Activated T-cell treated with anti-CD3 and anti-CD28 coated beads, Interleukin-2, amount 50 U/mL, for 1 hour (primary cell): Measurements from ENCODE around the gene ROR1.

ENCODE experiments used
- DNase-seq: peaks from one replicate; pipeline ENCODE4 v3.0.0-alpha.2; 2020

Gene ROR1

DNA sequence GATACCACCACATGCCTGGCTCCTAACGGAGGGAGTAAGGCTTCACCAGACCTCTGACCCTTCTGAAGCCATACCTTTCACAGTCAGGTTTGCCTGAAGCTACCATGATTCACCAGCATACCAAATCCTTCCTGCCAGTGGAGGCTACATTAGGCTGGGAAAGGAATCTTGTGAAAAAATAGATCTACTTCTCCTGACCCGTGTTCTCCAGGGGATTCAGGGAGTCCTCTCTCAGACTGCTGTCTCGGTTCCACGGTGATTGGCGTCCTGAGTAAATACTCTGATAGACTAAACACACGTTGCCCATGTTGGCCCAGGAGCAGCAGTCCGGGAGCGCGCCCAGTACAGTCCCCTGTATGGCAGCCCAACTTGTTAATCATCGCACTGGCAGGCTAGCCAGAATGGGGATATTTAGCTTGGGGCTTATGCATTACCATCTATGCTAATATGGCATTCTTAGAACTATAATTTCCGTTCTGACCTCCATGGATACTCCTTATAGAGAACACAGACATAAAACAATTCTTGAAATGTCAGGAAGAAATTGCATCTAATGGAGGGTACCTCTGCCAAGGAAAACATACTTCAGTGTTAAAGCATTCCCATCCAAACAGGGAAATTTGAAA is 173.2 kb downstream of the ROR1 start:
- DNase-seq = no peak

DNA sequence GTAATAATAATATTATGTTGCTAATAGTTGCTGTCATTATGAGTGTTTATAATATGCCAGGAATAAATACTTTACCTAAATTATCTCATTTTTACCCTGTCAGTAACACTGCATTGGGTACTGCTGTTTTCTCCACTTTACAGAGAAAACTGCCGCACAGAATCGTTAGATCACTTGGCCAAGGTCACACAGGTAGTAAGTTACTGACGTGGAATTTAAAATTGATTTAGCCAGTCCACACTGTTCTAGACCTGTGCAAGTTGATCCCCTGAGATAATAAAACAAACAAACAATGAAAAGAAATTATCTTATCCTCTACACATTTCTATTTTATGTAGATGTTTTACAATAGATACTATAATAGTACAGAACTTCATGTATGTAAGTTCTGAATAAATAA is 174.1 kb downstream of the ROR1 start:
- no peak for DNase-seq

DNA sequence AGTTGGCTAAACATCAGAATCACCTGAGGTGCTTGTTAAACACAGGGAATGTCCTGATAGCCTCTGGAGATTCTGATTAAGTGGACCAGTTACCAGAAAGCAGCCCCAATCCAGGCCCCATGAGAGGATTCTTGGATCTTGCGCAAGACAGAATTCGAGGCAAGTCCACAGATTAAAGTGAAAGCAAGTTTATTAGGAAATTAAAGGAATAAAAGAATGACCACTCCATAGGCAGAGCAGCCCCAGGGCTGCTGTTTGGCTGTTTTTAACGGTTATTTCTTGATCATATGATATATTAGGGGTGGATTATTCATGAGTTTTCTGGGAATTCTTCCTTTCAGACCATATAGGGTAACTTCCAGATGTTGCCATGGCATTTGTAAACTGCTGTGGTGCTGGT is 176.2 kb downstream of the ROR1 start:
- DNase-seq = no peak

DNA sequence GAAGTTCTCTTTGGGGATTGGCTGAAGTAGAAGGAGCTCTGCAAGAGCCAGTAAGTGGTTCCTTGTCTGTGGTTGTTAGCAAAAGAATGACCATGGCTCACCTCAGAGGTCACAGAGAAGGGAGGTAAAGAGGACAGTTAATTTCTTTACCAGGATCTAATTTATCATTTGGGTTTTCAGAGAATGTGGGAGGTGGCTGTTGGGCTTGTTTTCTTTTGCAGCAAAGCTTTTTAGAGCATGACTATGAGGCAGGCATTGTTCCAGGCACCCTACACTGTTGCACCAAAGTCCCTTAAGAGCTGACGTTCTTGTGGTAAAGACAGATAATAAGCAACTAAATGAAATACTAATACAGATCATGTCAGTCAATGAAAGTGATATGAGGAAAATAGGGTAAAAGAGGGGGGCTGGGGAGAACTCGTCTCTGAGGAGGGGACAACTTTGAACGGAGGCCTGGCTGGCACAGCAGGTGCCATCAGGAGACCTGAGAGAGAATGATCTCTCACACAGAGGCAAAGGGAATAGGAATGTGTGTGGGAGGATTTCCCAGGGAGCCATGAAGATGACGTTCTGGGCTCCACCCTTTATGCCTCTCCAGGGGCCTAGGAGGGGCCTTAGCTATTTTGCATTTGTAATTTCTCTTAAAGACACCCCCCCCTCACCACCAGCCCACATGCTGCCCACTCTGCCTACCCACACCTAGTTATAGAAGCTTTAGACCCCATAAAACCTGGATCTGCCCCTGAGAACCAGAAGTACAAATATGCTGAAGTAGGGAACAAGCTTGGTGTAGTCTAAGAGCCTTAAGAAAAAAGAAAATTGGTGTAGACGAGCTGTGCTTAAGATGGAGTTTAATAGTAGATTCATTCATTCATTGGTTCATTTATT is 177.5 kb downstream of the ROR1 start:
- DNase-seq = no peak

DNA sequence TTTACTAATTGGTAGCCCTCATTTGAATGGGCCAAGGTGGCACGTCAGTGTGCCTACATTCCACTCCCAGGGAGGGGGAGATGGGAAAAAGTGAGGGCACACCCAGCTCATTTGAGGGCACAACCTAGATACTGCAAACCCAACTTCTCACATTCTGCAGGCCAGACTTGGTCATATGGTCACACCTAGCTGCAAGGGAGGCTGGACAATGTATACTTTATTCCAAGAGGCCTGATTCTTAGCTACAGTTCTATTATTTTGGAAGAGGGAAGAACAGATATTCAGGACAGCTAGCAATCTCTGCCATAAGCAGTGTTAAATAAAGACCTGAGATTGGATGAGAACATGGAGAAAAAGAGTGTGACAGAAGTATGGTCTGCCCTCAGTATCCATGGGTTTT is 180.4 kb downstream of the ROR1 start:
- no peak for DNase-seq

DNA sequence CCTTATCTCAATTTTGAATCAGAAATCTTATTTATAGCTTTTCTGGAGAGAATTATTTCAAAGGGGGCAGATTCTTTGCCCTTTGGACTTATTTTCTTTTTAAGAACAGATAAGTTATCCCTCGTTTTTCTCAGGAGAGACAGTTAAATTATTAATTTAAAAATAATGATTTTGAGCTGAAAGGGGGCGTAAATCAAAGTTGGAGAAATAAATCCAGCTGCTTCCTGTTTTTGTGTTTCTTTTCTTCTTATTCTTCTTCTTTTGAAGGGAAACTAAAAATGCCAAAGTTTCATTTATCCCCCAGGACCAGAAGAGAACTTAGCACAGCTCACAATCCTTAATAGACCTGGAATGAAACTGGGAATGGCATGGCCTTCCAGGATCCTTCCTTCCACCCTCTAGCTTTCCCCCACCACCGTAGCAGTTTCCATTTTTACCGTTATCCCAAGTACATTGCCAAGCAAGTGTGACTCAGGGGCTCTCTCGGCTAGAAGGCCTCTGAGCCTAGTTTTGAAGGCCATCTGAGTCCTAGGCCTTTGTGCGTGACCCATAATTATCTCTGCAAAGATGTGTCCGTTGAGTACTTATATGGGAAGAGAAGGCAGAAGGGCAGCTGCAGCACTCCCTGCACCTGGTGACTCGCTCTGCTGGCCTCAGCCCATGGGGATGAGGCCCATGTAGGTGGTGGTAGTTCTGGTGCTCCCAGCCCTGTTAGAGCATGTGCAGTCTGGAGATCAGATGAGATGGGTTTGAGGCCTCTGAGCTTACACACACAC is 181.7 kb downstream of the ROR1 start:
- DNase-seq = no peak

DNA sequence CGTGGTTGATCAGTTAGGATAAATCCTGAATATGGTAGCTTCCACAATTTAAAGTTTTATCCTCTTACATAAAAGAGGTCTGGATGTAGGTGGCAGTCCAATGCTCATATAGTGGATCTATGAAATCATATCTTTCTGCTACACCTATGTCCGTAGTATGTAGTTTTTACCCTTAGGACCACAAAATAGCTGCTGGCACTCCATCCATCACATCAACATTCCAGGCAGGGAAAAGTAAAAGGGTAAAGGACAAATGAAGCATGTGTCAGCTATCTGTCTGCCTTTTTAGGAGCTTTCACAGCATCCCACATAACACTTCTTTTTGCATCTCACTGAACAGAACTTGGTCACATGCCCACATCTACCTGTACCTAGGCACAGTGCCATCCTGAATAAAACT is 184.7 kb downstream of the ROR1 start:
- no peak for DNase-seq

DNA sequence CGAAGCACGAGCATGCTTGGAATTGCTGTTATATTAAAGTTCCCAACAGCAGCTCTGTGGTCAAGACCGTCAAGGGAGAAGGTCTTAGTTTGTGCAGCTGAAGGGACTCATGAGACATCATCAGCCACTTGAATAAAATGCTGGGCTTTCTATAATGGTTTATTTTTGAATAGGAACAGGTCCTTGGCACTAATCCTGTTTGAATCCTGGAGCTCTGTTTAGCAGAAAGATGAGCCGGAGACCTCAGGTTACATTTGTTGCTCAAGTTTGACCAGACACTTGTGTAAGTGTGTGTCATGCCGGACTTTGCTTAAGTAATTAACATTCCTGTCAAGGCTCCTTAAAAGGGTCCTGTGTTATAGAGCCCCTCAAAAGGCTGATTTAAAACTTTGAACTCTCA is 186.5 kb downstream of the ROR1 start:
- no peak for DNase-seq

DNA sequence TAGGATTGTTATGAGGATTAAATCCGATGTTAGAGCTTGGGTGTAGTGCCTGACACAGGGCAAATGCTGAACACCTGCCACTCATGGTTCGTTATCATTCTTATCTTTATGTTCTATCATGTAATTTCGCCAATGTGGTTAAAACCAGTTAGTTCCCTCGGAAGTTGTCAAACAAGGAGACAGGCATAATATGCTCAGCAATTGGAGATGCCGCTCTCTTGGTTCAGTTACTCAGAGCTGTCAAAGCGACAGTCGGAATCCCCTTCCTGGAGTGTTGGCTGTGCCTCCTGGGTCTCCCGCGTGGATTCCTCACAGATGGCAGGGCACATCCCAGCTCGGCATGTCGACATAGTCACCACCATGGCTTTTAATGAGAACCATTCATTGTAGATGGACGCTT is 192.2 kb downstream of the ROR1 start:
- DNase-seq = no peak

DNA sequence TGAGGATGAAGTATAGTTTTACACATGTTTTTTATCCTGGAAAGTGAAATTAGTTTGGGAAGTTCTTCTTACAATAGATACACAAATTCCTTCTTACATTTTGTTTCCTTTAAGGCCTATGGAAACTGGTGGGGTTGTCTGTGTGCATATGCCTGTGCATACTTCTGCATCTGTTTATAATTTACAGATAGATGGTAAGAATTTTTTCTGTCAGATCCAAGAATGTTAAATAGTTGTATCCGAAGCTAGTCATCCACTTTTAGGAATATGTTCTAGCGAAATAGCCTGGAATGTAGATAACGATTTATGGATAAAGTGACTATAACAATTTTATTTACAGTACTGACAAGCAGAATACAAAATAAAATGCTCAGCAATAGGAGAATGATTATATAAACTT is 194.1 kb downstream of the ROR1 start:
- DNase-seq = no peak

DNA sequence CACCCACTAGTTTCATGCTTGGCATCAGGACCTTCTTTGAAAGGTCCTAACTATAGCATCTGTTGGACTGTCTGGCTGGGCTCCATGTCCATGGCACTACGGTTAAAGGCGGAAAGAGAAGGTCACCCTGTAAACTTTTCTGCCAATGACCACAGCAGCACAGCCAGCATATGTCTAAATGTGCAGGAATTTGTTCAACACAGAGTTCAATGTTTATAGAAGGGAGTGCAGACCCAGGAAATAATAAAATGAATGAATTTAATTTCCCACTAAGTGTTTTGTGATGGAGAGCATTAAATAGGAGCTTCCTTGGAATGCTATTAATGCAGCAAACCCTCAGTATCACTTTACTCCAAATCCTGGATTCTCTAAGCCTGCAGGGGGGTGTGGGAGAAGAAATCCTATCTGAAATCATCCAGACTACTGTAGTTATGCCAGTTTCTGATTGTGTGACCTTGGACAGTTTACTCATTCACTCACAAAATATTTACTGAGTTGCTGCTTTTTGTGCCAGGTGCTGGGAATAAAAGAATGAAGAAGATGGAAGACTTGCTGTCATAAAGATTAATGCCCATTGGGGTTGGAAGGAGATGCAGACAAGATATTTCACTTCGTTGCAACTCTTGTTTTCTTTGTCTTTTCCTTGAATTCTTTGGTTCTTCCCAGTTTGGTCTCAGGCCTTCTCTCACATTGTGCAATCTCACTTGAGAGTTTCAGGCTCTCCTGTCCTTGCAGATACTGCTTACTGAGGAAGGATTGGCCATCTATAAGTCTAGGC is 195.0 kb downstream of the ROR1 start:
- no peak for DNase-seq

DNA sequence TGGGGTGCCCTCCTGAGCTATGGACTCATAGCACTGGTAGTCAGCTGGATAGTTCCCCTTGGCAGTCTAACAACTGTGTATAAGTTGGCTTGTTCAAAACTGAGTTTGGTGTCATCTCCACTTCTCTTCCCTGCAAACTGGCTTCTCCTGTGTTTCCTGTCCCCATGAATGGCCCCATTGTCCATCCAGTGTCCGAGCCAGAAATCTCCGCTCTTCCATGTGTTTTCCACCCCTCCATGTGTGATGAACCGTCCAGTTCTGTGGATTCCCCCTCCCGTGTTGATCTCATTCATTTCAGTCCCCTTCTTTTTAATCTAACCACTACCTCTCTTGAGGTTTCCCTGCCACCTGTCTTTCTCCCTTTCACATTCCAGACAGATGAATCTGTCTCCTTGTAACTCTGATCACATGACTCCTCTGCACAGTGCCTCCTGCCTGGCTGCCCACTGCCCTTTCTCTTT is 195.7 kb downstream of the ROR1 start:
- no peak for DNase-seq

DNA sequence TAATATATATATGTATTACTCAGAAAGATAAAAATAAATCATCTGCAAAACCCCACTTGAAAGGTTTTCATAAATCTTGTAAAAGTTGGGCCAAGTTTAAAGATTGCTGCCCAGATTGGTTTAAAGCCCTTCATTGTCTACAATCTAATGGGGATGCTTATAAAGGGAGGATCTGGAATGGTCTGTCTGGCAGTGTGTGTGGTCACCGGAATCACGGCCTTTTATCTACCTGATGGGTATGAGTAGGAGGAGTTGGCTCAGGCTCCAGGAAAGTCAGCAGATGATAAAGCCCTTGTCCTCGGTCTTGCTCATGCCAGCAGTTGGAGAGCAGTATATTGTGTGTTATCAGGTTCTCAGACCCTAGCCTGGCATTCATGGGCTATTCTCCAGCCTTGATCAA is 197.7 kb downstream of the ROR1 start:
- DNase-seq = no peak

DNA sequence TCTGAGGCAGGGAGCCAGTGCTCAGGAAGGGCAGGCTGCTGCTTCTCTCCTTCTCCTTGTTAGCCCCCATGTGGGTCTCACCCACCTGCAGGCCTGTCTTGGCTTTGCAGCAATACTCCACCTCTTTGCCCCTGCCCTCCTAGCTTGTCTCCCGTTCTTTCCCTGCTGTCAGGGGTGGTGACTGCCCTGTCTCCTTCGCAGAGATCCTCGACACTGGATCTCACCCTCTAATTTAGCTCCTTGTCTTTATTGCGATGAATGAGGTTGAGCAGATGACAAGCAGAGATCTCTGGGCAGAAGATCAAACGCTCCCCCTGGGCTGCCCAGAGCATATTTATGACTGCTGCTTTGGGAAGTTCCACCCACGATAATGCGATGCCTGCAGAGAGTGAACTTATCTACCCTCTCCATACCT is 199.2 kb downstream of the ROR1 start:
- DNase-seq = no peak

DNA sequence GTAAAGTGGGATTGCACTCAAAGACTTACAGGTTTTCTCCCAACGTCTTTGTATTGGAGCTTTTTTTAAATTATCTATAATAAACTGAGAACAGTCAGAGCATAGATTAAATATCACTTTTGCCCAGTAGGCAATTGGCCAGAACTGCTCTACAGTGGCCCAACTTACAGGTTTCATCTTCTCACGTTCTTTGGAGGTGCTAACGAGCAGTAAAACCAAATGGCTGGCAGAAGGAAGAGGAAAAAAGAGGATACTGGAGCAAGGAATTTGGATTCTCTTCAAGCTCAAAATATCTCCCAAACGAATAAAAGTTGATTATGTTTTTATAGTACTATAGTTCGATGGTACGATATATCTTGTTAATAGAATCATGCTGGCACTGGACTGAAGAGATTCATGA is 201.1 kb downstream of the ROR1 start:
- no peak for DNase-seq

DNA sequence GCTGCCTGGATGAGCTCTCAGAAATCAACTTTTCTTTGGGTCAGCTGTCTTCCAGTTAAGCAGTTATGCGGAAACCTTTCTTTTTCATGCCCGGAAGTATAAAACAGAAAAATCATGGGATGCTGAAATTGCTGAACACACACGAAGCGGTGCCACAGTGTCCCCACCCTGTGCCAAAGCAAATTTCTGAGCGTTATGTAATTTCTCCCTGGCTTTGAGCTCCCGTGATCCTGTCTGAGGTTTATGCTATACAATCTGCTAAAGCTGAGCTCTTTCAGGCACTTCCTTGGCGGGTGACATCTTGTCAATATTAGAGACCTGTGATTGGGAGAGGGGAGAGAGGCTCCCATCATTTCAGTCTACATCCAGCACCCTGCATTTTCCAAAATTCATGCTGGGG is 201.7 kb downstream of the ROR1 start:
- DNase-seq = no peak

DNA sequence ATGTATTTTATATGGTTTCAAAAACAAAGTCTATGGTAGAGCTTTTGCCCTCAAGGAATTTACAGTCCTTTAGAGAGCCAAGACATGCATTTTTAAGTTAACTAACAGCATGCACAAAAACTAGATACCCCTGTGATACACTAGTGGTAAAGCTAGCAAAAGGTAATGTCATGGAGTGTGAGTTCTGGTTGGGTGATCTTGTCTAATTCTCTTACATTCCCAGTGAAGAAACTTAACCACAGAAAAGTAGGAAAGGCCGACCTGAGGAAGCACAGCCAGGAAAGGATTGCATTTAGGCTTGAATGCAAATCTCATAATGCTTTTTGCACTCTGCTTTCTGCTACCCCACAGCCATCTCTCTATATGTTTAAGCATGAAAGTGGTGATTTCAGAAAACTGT is 202.2 kb downstream of the ROR1 start:
- no peak for DNase-seq

DNA sequence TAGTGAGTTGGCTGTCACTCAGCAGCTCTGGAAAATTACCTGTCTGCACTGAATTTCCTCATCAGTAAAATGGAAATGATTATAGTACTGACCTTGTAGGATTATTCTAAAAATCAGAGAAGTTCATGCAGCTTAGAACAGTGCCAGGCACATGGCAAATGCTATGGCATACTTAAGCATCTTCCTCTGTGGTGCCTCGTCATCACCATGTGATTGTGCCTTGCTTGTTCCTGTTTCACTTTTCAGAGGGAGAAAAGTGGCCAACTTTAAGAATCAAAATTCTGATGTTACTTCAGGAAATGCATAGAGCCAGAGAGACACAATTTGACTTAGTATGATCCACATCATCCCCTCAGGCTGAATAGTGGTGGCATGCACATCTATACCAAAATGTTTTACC is 203.6 kb downstream of the ROR1 start:
- no peak for DNase-seq

DNA sequence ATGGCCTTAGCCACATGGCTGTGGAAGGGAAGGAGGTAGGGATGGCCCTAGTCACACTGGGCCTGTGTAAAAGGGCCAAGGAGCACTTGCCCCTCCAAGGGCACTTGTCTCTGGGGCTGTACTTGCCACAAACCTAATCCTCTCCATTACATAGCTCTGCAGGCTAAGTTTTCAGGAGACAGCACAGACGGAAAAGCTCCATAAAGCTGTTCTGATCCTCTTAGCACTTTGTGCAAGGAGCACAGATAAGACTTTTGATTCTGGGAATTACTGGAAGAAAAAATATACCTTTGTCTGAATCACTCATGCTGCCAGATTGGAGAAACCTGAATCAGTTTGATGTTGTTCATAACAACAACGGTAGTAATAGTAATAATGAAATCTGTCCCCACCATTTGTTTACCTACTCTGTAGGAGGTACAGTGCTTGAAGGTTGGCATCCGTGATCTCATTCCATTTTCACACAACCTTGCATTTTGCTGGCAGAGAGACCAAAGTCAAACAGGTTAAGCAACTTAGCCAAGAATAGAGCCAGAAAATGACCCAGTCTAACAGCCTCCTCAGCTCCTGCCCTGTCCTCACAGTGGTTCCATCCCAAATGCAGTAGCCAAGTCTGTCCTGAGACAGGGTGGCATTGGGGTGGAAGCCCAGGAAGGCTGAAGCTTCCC is 207.1 kb downstream of the ROR1 start:
- no peak for DNase-seq

DNA sequence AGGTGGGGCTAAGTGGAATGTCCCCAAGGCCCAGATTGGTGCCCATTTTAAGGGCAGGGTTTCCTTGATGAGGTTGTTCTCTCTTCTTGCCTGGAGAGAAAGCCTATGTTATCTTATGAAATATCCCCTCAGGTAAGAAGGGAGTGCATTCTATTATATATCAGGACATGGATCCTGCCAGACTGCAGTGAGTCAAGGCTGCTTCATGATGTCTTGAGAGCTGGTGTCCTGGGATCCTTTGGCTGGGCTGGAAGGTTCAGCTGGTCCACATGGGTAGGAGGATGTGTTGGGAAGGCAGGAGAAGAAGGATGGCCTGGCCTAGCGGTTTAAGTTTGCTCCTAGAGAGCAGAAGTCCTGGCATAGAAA is 207.6 kb downstream of the ROR1 start:
- DNase-seq = no peak

DNA sequence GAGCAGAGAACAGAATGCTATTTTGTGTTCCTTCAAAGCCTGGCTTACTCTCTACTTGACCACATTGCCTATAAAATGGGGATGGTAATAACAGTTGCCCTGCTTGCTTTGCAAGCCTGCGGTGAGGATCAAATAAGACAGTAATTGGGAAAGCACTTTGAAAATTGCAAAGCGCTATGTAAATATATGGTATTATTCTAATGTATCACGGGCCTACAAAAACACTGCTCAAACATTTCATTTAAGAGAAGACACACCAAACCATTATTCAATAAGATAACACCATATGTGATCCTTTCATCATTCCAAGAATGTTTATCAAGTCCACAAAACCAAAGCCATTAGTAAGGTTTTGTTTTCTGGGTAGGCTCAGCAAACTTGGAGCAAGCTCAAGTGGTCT is 208.4 kb downstream of the ROR1 start:
- no peak for DNase-seq
